Measurements from ENCODE around the gene FANCB. TPM values are rescaled to one million over a fixed set of nuclear protein-coding genes. Genes with fewer than 3 reads are reported as not detected.

The FANCB gene
- total RNA-seq, result 1 to 10 TPM in 3 of 4 donors, under 1 TPM in 1; 0.53 to 7.8 (median 1.8) TPM

DNA sequence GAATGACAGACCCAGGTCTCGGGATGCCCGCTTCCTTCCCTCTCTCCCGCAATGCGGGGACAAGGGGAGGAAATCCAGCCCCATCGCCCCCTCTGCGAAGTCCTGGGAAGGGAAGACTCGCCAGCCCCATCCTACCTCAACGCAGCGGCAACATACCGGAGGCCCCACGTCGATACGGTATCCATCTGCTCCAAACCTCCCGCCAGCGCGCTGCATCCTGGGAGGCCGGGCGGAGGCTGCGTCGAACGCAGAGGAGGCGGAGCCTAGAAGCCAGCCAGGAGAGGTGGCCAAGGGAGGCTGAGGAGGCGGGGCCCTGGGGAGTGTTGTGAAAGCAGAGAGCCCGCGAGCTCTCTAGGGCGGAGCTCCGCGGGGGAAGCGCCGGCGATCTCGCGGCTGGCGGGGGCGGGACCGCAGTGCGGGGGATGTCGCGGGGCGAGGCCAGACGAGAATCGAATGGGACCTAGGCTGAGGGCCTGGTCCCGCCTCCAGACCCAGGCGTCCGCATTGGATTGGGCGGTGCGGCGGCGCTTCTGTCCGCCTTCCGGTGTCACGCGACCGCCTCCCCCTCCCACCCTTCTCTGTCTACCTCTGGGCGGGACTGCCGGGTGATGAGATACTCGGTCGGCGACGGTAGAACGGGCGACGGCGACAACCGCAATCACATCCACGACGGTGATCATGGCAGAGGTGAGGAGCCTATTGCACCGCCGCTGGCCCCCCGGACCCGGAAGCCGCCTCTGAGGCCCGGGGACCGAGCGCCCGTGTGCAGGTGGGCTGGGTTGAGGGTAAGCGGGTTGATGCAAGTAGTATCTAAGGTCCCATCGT is at the start of gene FANCB, which contains the start of gene MOSPD2:
FANCB (minus strand) TSS at position 219 of the 825 bp plus-strand sequence. CDS start 7,559 bp downstream, outside the sequence.
MOSPD2 (plus strand) TSS at position 571 of the 825 bp plus-strand sequence; CDS start at position 679, 108 bp downstream.
- TF ChIP-seq POLR2A (IDR thresholded peaks at IDR 0.05), result peak in 1 of 4 donors; percentile 52
- TF ChIP-seq CTCF (IDR thresholded peaks at IDR 0.05), result no peak
- peak within 1 kb of the TSS; percentile 52 to 77 (median 71) for H3K4me3 ChIP-seq
- DNase-seq, result peak; percentile 63
- H3K27me3 ChIP-seq, result no peaks in the 10 kb centered on the region
- 0 to 34% methylated on average over 3 to 11 of the region's 78 CpGs for WGBS, 2 donors
- H3K36me3 ChIP-seq, result no peaks in the 10 kb centered on the region
- peak within 1 kb of the TSS; percentile 84 to 90 (median 88) for H3K27ac ChIP-seq
- no peaks in the 10 kb centered on the region for H3K9me3 ChIP-seq
- H3K4me1 ChIP-seq, result peaks cover 0 to 25% (median 4%) of the 10 kb centered on the region in 3 donors
- intact Hi-C loops (cut with DNase I), result no loop called here

GRCh38 chrX:14922437-14922836 is 49.6 kb upstream of the FANCB start:
- intact Hi-C loops (cut with DNase I), result no loop called here
- TF ChIP-seq CTCF (IDR thresholded peaks at IDR 0.05) (no peak), POLR2A (IDR thresholded peaks at IDR 0.05) (no peak)
- Histone ChIP-seq H3K27me3 (no peaks in the 10 kb centered on the region), H3K36me3 (peaks cover 0 to 14% (median 0%) of the 10 kb centered on the region in 3 donors), H3K9me3 (no peaks in the 10 kb centered on the region), H3K4me3 (no peak overlapping the region), H3K4me1 (no peaks in the 10 kb centered on the region), H3K27ac (no peak overlapping the region)
- no peak for DNase-seq
- 79 to 92% methylated on average over 5 of the region's 6 CpGs for WGBS, 2 donors

GRCh38 chrX:14920196-14920595 is 47.3 kb upstream of the FANCB start:
- WGBS, 2 donors, result 87 to 92% methylated on average over 2 of the region's 2 CpGs
- H3K27me3 ChIP-seq, result no peaks in the 10 kb centered on the region
- H3K4me1 ChIP-seq, result no peaks in the 10 kb centered on the region
- no peak overlapping the region for H3K27ac ChIP-seq
- no peaks in the 10 kb centered on the region for H3K9me3 ChIP-seq
- no peak overlapping the region for H3K4me3 ChIP-seq
- peaks cover 0 to 36% (median 0%) of the 10 kb centered on the region in 3 donors for H3K36me3 ChIP-seq
- DNase-seq, result no peak
- no peak for TF ChIP-seq CTCF (IDR thresholded peaks at IDR 0.05)
- intact Hi-C loops (cut with DNase I), result no loop called here

DNA sequence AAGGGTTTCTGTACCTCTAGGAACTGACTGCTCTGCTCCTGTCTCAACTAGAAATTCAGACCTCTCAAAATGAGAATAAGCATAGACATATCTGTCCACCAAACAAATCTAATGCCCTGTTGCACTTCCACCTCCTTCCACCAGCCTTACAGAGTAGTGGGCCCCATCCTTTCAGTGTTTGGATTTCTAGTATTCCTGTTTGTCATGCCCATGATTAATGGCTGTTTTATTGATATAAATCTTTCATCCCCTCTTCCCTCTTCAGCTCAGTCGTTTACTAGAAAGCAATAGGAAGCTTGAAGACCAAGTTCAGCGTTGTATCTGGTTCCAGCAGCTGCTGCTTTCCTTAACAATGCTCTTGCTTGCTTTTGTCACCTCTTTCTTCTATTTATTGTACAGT is 46.5 kb upstream of the FANCB start:
- peaks cover 0 to 39% (median 0%) of the 10 kb centered on the region in 3 donors for H3K36me3 ChIP-seq
- no peak for DNase-seq
- WGBS, 2 donors, result 30 to 41% methylated on average over 2 of the region's 2 CpGs
- no peaks in the 10 kb centered on the region for H3K9me3 ChIP-seq
- no peak overlapping the region for H3K4me3 ChIP-seq
- TF ChIP-seq CTCF (IDR thresholded peaks at IDR 0.05) (no peak), POLR2A (IDR thresholded peaks at IDR 0.05) (no peak)
- intact Hi-C loops (cut with DNase I), result no loop called here
- H3K4me1 ChIP-seq, result no peaks in the 10 kb centered on the region
- H3K27me3 ChIP-seq, result no peaks in the 10 kb centered on the region
- no peak overlapping the region for H3K27ac ChIP-seq

DNA sequence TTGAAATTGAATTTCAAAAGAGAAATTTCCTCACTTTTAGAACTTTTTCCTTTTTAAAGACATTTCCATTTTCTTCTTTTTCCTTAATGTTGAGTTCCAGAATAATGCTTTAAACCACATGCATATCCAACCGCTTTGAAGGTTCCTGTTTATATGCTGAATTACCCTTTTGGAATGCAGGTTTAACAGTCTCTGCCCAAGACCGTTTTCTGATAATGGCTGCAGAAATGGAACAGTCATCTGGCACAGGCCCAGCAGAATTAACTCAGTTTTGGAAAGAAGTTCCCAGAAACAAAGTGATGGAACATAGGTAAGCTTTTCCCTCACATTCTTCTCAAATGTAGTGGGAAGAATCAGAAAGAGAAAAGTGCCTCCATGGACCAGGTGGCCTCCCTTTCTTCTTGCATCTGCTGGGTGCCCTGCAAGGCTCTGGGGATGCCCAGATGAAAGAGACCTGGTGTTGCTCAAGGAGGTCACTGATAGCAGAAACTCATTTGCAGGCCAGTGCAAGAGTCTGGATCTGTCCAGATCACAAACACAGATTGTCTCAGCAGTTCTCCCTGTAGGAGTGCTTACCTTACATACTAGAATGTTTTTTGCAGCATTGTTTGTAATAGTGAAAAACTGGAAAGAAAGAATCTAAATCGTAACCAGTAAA is 43.3 kb upstream of the FANCB start:
- Histone ChIP-seq H3K4me1 (no peaks in the 10 kb centered on the region), H3K27me3 (no peaks in the 10 kb centered on the region), H3K9me3 (no peaks in the 10 kb centered on the region), H3K36me3 (peaks cover 0 to 60% (median 0%) of the 10 kb centered on the region in 3 donors), H3K27ac (no peak overlapping the region), H3K4me3 (no peak overlapping the region)
- DNase-seq, result no peak
- TF ChIP-seq POLR2A (IDR thresholded peaks at IDR 0.05) (no peak), CTCF (IDR thresholded peaks at IDR 0.05) (no peak)
- intact Hi-C loops (cut with DNase I), result no loop called here
- WGBS, 2 donors, result 63 to 79% methylated on average over 3 of the region's 3 CpGs
